Left renal pelvis (tissue), 4 donors: ENCODE results near the gene CTDSP2. TPM values are rescaled to one million over a fixed set of nuclear protein-coding genes. Genes with fewer than 3 reads are reported as not detected.
"Not testable (repeated sequence)": the region's sequence is repeated elsewhere in the genome, so short reads cannot be mapped to it uniquely, and the experiment has no call there.

Source experiments
- DNase-seq, 4 donors: peaks; one replicate each; pipeline ENCODE4 v3.0.0-alpha.2; 2013; ENCODE audit warnings: low read depth in 4 of 4, low spot score in 3 of 4
- polyA plus RNA-seq, 4 donors: library from polyadenylated mRNA; unstranded; fragments of 120-200 nt; gene quantifications; one replicate each; pipeline ENCODE4 v1.2.1, GENCODE V29; 2013; ENCODE audit not compliant: insufficient read length in 4 of 4

CTDSP2 gene
- polyA plus RNA-seq, 4 donors: 235 to 272 (median 260) TPM

DNA sequence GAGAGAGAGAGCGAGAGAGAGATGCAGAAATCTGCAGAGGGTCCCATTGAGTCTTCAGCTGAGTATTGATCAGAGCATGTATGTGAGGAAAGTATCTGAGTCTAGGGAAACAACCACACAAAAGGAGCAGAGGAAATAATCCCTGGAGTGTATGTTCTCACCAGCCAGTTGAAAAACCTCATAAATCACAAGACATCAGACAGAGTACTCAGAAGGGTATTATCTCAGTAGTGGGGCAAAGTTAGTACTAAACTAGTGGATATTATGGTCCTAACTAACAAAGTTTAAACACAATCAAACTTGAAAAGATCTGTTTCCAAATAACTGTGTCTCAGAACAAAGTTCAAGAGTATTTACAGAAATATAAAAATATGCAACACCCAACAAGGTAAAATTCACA is 36.5 kb upstream of the CTDSP2 start:
- no peak for DNase-seq

DNA sequence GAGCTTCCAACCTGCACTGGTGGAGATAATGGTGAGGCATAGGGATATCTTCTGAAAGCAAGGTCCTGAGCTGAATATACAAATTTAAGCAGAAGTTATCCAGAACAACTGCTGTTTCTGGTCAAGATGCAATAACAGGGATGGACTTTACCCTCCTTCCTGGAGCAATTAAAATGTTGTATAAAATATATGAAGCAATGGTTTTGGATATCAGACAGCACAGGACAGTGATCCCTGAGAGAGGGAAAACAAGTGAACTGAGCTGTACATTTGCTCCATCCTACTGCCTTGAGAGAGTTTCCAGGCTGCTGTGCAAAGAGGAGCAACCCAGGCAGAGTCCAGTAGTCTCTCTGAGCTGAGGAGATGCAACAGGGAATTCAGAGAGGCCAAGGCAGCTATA is 36.0 kb upstream of the CTDSP2 start:
- no peak for DNase-seq

DNA sequence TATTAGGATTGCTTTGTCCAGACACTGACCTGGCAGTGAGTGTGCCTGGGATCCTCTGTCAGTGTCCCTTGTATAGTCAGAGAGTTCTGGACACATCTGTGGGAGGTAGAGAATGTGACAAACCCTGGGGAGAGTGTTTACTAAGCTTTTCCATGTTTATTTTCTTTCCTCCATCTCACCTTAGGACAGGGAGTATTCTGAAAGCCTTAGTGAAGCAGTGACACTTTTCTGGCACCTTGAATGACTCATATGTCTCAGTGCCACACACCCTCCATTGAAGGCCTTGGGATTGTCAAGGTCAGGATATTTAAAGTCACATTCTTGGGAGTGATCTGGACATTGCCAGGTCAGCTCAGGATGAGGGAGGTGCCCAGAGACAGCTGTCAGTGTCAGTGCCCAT is 34.9 kb upstream of the CTDSP2 start:
- no peak for DNase-seq

DNA sequence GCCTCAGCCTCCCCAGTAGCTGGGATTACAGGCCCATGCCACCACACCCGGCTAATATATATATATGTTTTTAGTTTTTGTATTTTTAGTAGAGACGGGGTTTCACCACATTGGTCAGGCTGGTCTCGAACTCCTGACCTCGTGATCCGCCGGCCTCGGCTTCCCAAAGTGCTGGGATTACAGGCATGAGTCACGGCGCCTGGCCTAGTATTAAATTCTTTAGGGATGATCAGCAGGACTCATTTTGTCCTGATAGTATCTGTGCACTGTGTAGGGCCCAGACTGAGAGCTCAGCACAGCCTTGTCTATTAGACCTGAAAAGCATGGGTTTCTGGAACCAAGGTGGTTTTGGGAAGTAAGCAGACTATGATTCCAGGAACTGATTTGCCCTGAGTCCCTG is 34.5 kb upstream of the CTDSP2 start:
- not testable (repeated sequence) for DNase-seq

DNA sequence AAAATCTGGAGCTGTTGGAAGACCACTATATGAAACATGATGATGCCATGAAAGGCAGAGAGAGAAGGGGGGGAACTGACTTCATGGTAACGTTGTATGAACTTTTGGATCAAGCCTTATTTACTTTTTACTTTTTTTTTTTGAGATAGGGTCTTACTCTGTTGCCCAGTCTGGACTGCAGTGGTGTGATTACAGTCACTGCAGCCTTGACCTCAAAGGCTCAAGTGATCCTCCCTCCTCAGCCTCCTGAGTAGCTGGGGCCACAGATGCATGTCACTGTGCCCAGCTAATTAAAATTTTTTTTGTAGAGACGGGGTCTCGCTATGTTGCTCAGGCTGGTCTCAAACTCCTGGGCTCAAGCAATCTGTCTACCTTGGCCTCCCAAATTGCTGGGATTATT is 31.3 kb upstream of the CTDSP2 start:
- no peak for DNase-seq

DNA sequence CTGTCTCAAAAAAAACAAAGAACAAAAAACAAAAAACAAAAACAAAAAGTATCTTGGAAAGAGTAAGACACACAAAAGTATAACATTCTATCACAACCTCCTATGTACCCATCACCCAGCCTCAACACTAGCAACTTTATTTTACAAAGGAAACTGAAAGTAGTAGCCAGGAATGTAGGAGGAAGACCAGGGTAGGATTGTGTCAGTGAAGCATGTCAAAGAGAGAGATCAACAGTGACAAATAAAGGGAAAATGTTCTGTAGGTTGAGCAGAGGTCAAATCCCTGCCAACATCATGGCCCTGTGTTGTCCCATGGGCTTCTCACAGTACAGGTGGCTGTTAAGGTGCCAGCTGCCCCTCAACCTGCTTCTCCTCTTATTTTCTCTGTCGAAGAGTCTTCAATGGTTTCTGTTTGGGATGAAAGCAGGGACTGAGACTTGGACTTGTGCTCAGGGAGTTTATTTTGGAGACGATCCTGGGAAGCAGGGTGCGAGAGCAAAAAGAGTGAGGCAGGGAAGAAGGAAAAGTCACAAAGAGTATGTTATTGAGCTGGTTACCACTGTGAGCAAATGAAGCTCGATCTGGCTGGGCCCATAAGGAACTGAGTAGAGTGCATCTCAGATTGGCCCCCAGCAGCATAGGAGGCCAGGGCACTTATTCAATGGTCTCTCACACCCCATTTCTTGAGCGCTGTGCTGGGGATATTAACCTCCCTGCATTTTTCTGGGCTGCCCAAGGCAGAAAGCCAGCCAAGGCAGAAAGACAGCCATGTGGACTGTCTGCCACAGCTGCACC is 29.4 kb upstream of the CTDSP2 start:
- DNase-seq: no peak

DNA sequence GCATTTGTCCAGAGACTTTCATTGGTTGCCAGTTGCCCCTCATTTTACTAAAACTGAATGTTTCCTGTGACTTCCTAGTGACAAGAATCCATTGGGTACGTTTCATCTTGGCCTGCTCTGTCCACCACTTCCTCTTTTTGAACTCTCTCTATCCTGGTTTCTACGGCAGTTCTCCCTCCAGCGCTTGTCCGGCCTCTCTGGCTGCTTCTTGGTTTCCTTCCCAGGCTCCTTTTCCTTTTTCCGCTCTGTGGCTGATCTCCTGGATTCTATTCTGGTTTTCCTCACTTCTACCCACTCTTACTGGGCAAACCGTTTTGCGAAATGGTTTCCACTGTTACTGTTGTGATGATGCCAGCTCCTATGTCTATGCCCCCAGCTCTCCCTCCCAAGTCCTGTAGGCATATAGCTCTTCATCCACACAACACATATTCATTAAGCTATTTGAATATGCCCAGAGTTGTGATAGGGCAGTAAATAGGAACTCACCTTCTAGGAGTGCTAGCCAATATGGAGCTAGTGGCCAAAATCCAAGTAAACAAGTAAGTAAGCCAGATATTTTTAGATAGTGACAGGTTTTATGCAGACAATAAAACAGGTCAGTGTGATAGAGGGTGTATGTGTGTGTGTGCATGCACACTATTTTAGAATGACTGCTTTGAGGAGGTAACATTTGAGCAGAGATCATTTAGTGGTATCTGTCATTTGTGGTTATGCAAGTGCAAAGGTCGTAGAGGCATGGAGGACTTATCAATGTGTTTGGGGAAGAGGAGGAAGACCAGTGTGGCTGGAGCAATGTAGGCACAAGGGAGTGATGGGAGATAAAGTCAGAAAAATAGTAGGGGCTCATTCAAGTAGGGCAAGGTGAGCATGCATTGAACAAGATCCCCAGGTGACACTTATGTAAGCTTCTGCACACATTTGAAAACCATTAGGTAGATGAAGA is 27.9 kb upstream of the CTDSP2 start:
- no peak for DNase-seq

DNA sequence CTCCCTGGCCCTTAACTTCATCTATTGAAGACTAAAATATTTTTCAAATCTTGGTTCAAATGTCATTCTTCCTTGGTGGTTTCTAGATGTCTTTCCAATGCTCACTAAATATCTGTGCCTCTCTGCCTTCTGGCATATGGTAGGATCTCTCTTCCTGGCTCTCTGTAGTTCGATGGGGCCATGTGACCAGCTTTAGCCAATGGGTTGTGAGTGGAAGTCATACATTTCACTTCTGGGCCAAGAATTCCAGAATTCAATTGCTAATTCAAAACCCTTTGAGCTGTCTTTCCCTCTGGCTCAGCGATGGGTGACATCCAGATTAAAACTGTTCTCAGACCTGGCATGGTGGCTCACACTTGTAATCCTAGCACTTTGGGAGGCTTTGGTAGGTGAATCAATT is 25.8 kb upstream of the CTDSP2 start:
- DNase-seq: no peak

DNA sequence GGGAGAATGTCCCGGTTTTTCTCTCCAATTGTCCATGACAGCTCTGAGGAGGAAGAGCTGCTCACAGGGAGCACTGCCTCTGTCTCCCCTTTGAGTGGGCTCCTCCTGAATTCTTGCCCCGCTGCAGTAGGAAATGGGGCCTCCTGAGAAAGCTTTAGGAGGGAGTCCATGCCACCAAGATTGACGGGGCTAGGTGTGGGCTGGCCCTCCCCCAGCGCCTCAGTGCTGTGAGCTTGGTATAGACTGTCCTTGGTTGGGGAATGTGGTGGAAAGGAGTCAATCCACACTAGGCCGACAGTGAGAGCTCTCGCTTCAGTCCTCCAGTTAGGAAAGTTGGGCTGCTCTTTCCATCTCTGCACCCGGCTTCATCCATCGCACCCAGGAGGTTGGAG is 23.4 kb upstream of the CTDSP2 start:
- no peak for DNase-seq

DNA sequence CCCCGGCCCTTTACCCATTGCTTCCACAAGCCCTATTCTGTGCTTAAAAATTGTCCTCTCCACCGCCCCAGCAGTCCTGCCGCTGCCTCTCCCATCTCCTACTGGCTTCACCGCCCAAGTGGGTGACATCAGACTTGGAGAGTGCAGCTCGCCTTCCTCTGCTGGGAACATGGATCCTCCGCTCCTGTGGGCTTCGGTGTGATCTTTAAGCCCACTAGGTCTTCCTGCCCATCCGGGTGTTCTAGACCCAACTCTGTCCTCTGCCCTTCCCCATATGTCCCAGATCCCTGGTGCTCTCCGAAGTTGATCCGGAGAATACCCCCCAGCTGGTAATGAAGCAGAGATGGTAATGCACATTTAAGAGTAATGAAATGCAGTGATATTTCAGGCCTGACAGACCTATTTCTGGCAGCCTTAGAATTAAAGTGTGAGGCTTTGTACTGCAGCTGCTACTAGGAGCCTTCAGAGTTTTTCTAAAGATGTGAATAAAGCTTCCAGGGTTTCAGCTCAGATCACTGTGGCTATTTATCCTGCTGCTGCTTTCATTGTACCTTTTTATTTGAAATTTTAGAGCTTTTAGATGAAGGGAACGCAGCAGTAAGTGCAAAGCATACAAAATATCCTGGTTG is 22.9 kb upstream of the CTDSP2 start:
- DNase-seq: no peak

DNA sequence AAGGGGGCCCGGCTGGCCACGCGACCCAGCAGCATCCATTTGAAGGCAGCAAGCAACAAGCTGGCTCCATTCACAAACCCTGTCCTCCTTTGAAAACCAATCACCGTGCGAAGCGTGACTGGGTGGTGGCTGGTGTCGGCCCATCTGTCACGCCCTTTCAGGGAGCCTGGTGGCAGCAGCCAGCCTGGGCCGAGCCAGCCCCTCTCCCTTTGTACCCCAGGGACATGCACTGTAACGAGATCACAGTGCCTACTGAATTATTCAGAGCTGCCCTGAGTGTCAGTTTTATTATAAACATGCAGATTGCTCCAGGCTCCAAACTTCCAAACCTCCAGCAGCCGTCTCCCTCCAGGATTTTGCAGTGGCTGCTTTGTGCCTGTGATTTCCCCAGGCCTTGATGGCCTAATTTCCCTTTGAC is 22.3 kb upstream of the CTDSP2 start:
- no peak for DNase-seq

DNA sequence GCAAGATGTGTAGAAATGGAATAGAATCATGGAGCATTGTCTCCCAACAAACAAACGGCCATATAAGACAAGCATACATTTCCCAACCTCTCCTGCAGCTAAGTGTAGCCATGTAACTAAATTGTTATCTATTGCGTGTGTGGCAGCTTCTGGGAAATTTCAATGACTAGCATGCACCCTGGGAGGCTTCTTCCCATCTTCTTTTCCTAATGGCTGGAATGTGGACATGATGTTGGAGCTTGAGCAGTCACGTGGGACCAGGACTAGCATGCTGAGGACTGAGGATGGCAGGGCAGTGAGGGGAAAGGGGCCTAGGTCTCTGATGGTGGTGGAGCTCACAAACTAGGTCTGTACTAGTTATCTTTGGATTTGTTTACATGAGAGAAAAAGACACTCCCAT is 21.7 kb upstream of the CTDSP2 start:
- DNase-seq: no peak

DNA sequence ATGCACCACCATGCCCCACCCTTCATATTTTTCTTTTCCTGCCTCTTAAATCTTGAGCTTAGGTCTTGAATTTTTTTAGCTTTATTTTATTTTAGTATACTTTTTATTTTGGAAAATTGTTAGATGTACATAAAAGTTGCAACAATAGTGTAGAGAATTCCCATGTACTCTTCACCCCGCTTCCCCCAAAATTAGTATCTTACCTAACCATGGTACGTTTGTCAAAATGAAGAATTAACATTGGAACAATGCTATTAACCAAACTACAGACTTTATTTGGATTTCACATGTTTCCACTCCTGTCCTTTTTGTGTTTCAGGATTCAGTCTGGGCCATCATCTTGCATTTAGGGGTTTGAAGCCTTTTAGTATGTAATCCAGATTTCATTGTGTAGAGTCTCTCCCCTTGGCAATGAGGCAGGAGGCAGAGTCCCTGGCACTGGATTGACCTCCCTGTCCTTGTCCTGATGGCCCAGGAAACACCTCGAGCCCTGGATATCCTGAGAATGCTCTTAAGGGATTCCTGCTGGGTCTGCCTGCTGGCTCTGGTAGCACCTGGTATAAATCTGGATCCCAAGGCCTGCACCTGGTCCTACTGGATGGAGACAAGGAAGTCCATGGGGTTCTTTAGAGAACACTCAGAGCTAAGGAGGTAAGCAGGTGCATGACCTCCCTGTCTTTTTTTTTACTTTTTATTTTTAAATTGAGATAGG is 19.9 kb upstream of the CTDSP2 start:
- no peak for DNase-seq

DNA sequence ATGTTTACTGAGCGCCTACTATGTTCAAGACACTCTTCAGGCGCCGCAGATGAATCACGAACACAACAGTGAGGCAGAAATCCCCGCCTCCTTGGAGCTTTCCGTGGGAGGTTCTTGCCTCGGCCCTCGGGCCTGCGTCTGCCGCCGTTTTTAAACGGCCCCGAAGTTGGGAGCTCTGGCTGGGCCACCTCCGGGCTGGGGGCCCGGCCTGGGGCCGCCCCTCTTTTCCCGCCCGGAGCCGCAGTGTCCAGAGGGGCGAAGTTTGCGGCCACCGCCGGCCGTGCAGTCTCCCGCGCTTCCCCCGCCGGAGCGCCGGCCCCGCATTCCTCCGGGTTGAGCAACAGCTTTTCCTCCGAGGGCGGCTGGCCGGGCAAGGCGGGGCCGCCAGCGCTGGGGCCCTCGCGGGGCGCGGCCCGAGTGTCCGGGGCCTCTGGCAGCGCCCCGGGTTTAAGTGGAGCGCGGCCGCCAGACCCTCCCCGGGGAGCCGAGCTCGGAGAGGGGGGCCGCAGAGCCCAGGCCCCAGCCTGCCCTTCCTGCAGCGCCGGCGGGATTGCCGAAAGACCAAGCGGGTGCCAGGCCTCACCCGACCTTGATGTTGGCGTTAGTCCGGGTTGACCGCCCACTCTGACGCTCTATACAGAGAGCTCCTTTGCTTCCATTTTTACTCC is 18.7 kb upstream of the CTDSP2 start:
- peak in 1 of 4 donors; percentile 44 for DNase-seq

DNA sequence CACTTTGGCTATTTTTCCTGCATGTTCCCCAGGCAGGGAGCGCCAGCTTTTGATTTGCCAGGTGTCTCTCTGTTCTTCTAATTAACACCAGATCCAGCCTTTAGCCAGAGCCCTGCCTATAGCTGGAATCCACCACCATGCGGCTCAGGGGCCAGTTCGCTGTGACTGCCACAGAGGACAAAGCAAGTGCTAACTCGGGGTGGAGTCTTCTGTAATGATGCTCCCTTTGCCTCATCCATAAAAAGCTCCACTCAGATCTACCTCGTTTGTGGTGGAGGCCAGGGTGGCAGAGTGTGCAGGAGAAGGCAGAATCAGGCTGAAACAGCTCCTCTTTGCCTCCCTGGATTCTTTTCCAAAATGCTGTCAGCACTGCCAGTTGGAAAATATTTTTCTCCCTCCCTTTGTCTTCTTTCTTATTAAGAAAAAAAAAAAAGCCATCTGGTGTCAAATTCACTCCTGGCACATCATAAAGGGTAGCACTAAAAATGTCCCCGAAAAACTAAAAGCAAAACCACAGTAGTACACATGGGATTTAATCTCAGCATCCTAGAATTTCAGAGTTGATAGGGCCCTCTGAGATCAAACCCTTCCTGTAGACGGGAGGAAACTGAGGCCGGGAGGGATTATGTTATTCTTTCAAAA is 18.0 kb upstream of the CTDSP2 start:
- DNase-seq: no peak

DNA sequence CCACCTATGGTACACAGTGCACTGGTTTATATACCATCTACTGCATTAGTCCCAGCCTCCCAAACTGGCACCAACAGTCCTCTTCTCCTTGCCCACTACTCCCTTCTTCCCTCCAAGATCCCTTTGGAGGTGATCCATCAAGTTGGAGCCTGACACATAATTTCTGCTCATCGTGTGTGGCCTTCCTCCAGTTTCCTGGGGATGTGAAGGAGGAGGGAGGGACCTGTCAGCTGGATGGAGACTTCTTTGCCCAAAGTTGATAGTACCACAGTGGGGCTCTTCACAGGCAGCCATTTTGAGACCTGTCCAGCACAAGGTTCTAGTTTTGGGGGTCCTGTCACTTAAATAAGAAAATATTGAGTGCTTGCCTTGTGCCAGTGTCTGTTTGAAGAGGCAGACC is 17.1 kb upstream of the CTDSP2 start:
- no peak for DNase-seq

DNA sequence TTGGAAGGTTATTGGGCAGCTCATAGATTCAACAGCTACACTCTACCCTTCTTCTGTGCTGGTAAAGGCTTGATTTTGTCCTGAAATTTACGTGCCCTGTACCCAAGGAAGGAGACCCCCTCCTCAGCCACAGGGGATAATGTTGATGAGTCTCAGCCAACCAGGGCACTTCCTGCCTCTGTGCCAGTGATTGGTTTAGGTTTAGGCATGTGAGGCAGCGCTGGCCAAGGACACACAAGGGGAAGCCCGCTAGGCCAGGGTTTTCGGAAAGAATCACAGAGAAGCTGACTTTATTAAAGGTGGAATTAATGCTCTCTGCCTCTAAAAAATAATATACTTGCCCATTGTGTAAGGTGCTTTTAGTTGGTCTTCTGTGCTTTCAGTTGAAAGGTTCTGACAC is 15.4 kb upstream of the CTDSP2 start:
- no peak for DNase-seq

DNA sequence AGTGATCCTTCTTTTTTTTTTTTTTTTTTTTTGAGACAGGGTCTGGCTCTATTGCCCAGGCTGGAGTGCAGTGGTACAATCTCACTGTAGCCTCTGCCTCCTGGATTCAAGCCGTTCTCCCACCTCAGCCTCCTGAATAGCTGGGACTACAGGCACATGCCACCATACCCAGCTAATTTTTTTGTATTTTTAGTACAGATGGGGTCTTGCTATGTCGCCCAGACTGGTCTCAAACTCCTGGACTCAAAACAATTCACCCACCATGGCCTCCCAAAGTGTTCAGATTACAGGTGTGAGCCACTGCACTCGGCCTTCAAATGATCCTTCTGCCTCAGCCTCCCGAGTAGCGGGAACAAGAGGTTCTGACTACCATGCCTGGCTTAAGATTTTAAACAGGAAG is 14.4 kb upstream of the CTDSP2 start:
- not testable (repeated sequence) for DNase-seq

DNA sequence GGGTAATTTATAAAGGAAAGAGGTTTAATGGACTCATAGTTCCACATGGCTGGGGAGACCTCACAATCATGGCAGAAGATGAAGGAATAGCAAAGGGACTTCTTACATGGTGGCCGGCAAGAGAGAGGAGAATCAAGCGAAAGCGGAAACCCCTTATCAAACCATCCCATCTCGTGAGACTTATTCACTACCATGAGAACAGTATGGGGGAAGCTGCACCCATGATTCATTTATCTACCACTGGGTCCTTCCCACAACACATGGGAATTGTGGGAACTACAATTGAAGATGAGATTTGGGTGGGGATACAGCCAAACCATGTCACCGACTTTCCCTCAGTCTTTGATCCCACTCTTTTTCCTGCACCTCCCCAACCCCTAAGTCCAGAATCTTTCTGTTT is 12.6 kb upstream of the CTDSP2 start:
- DNase-seq: no peak

DNA sequence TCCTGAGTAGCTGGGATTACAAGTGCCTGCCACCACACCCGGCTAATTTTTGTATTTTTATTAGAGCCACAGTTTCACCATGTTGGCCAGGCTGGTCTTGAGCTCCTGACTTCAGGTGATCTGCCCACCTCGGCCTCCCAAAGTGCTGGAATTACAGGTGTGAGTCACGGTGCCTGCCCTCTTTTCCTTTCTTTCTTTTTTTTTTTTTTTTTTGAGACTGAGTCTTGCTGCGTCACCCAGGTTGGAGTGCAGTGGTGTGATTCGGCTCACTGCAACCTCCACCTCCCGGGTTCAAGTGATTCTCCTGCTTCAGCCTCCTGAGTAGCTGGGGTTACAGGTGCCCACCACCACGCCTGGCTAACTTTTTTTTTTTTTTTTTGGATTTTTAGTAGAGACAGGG is 11.6 kb upstream of the CTDSP2 start:
- not testable (repeated sequence) for DNase-seq
